ENCODE data around the gene INPP5J. TPM values are rescaled to one million over a fixed set of nuclear protein-coding genes. Genes with fewer than 3 reads are reported as not detected.

The INPP5J gene
- total and polyA plus RNA-seq, 3 donors from 2014 or later = 5.2 to 17.2 (median 11.3) TPM

GRCh38 chr22:31173386-31174145 is 50.8 kb downstream of the INPP5J start:
- TF ChIP-seq POLR2A (IDR thresholded peaks at IDR 0.05) = no peak
- TF ChIP-seq CTCF (IDR thresholded peaks at IDR 0.05) = no peak
- H3K4me1 ChIP-seq = peaks cover 4% of the 10 kb centered on the region
- intact Hi-C loops (cut with DNase I; ENCODE audit: low total_unique reads) = no loop called here
- H3K9me3 ChIP-seq = no peaks in the 10 kb centered on the region
- no peak overlapping the region for H3K27ac ChIP-seq
- DNase-seq = no peak
- no peaks in the 10 kb centered on the region for H3K36me3 ChIP-seq (ENCODE audit: low read depth, missing control alignments)
- H3K27me3 ChIP-seq = no peaks in the 10 kb centered on the region
- H3K4me3 ChIP-seq = no peak overlapping the region
- WGBS, 2 donors = 69 to 72% methylated on average over 5 of the region's 5 CpGs

- Histone ChIP-seq H3K36me3 (ENCODE audit: low read depth, missing control alignments) (no peaks in the 10 kb centered on the region), H3K27ac (no peak overlapping the region), H3K9me3 (no peaks in the 10 kb centered on the region), H3K4me3 (no peak overlapping the region), H3K4me1 (no peaks in the 10 kb centered on the region), H3K27me3 (no peaks in the 10 kb centered on the region)
- 89 to 93% methylated on average over 1 of the region's 1 CpG for WGBS, 2 donors
- intact Hi-C loops (cut with DNase I; ENCODE audit: low total_unique reads) = no loop called here
- no peak for DNase-seq
- no peak for TF ChIP-seq CTCF (IDR thresholded peaks at IDR 0.05)
Observed at GRCh38 chr22:31176923-31177322, 54.2 kb downstream of the INPP5J start.

GRCh38 chr22:31177420-31178162 is 54.8 kb downstream of the INPP5J start:
- no peak for TF ChIP-seq CTCF (IDR thresholded peaks at IDR 0.05)
- no peak for TF ChIP-seq POLR2A (IDR thresholded peaks at IDR 0.05)
- intact Hi-C loops (cut with DNase I; ENCODE audit: low total_unique reads) = no loop called here
- no peaks in the 10 kb centered on the region for H3K9me3 ChIP-seq
- no peak overlapping the region for H3K27ac ChIP-seq
- no peaks in the 10 kb centered on the region for H3K4me1 ChIP-seq
- H3K27me3 ChIP-seq = no peaks in the 10 kb centered on the region
- WGBS, 2 donors = 92 to 100% methylated on average over 6 of the region's 6 CpGs
- H3K36me3 ChIP-seq (ENCODE audit: low read depth, missing control alignments) = no peaks in the 10 kb centered on the region
- no peak overlapping the region for H3K4me3 ChIP-seq
- no peak for DNase-seq

GRCh38 chr22:31178859-31179258 is 56.1 kb downstream of the INPP5J start:
- WGBS, 2 donors = 91 to 95% methylated on average over 2 of the region's 2 CpGs
- TF ChIP-seq CTCF (IDR thresholded peaks at IDR 0.05) (no peak), POLR2A (IDR thresholded peaks at IDR 0.05) (no peak)
- no peaks in the 10 kb centered on the region for H3K4me1 ChIP-seq
- H3K27me3 ChIP-seq = no peaks in the 10 kb centered on the region
- no peaks in the 10 kb centered on the region for H3K9me3 ChIP-seq
- intact Hi-C loops (cut with DNase I; ENCODE audit: low total_unique reads) = no loop called here
- no peaks in the 10 kb centered on the region for H3K36me3 ChIP-seq (ENCODE audit: low read depth, missing control alignments)
- no peak overlapping the region for H3K27ac ChIP-seq
- H3K4me3 ChIP-seq = no peak overlapping the region
- no peak for DNase-seq

Data from testis (tissue), 3 donors.